ENCODE measurements around the gene WFDC13. TPM values are rescaled to one million over a fixed set of nuclear protein-coding genes. Genes with fewer than 3 reads are reported as not detected.

Gene WFDC13
- total RNA-seq, 1 donor from 2014 or later: not detected

DNA sequence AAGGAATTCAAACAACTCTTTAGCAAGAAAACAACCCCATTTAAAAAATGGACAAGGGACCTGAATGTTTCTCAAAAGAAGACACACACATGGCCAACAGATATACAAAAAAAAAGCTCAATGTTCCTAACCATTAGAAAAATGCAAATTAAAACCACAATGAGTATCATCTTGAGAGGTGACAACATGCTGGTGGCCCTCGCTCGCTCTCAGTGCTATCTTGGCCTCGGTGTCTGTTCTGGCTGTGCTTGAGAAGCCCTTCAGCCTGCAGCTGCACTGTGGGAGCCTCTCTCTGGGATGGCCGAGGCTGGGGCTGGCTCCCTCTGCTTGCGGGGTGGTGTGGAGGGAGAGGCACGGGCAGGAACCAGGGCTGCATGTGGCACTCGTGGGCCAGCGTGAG, 33.7 kb downstream of the WFDC13 start:
- DNase-seq (ENCODE audit: low read depth): no peak
- TF ChIP-seq, protein P1, sequence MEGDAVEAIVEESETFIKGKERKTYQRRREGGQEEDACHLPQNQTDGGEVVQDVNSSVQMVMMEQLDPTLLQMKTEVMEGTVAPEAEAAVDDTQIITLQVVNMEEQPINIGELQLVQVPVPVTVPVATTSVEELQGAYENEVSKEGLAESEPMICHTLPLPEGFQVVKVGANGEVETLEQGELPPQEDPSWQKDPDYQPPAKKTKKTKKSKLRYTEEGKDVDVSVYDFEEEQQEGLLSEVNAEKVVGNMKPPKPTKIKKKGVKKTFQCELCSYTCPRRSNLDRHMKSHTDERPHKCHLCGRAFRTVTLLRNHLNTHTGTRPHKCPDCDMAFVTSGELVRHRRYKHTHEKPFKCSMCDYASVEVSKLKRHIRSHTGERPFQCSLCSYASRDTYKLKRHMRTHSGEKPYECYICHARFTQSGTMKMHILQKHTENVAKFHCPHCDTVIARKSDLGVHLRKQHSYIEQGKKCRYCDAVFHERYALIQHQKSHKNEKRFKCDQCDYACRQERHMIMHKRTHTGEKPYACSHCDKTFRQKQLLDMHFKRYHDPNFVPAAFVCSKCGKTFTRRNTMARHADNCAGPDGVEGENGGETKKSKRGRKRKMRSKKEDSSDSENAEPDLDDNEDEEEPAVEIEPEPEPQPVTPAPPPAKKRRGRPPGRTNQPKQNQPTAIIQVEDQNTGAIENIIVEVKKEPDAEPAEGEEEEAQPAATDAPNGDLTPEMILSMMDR (conservative IDR thresholded peaks at IDR 0.05; ENCODE audit: low read depth, low read length): no peak
- H3K4me3 ChIP-seq (ENCODE audit: low read depth, low read length): no peak overlapping the region

DNA sequence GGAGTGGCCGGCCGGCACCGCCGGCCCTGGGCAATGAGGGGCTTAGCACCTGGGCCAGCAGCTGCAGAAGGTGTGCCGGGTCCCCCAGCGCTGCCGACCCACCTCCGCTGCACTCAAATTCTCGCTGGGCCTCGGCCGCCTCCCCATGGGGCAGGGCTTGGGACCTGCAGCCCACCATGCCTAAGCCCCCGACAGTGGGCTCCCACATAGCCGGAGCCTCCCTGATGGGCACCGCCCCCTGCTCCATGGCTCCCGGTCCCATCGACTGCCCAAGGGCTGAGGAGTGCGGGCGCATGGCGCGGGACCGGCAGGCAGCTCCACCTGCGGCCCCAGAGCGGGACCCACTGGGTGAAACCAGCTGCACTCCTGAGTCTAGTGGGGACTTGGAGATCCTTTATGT, 34.1 kb downstream of the WFDC13 start:
- DNase-seq (ENCODE audit: low read depth): no peak
- no peak overlapping the region for H3K4me3 ChIP-seq (ENCODE audit: low read depth, low read length)
- TF ChIP-seq, protein P1 (conservative IDR thresholded peaks at IDR 0.05; ENCODE audit: low read depth, low read length): no peak

DNA sequence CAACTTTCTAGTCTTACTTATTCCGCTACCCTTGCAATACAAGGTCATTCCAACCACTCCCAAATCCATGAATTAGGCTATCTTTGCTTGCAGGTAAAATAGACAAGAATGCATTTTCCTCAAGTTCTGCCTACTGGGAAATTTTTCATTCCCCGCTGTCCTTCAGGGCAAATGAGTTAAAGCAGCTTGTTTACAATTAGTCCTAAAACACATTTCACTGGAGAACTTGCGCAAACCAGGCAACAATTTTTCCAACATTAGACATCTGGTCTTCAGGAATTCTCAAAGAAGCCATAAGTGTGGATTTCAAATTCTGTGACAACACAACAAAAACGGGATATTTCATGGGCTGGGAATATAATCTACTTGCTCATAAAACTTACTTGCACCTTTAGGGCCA, 40.8 kb downstream of the WFDC13 start:
- no peak for DNase-seq (ENCODE audit: low read depth)
- TF ChIP-seq, protein P1 (conservative IDR thresholded peaks at IDR 0.05; ENCODE audit: low read depth, low read length): no peak
- H3K4me3 ChIP-seq (ENCODE audit: low read depth, low read length): no peak overlapping the region

- no peak for DNase-seq (ENCODE audit: low read depth)
- TF ChIP-seq, protein P1 (conservative IDR thresholded peaks at IDR 0.05; ENCODE audit: low read depth, low read length): no peak
- H3K4me3 ChIP-seq (ENCODE audit: low read depth, low read length): no peak overlapping the region
Measured at GRCh38 chr20:45745015-45745414, 43.2 kb downstream of the WFDC13 start.

- TF ChIP-seq, protein P1 (conservative IDR thresholded peaks at IDR 0.05; ENCODE audit: low read depth, low read length): no peak
- no peak for DNase-seq (ENCODE audit: low read depth)
Measured at GRCh38 chr20:45751721-45752120, 49.9 kb downstream of the WFDC13 start.

DNA sequence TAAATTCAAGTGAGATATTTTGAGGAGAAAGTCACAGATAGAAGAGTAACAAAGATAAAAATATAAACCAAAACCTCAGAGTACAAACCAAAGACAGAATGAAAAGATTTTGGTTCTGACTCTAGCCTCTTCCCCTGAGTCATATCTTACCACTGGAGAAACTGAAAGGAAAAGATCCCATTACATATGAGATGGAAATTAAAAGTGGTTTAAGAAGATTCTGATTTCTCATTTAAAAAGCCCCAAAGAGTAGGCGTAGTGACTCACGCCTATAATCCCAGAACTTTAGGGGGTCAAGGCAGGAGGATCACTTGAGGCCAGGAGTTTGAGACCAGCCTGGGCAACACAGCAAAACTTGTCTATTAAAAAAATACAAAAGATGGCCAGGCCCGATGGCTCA, 50.9 kb downstream of the WFDC13 start:
- TF ChIP-seq, protein P1 (conservative IDR thresholded peaks at IDR 0.05; ENCODE audit: low read depth, low read length): no peak
- H3K4me3 ChIP-seq (ENCODE audit: low read depth, low read length): no peak overlapping the region
- no peak for DNase-seq (ENCODE audit: low read depth)

More at GRCh38 chr20:45751721-45752120, 49.9 kb downstream of the WFDC13 start:
- H3K4me3 ChIP-seq (ENCODE audit: low read depth, low read length): no peak overlapping the region

DNA sequence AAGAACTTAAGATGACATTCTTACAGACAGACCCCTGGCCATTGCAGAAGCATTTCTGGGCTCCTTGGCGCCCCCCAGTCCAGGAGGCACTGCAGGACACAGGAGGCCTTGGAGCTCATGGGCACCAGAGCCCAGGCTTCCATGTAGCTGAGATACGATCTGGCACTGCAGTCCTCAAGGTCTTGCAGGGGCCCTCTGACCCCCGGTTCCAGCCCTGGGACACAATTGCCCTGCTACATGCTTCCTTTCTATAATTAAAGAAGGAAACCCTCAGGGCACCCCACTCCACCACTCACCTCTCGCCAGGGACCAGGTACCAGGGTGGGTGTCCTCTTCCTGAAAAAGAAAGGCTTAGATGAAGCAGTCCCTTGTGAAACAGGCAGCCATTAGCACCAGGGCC, 56.3 kb downstream of the WFDC13 start:
- TF ChIP-seq, protein P1 (conservative IDR thresholded peaks at IDR 0.05; ENCODE audit: low read depth, low read length): no peak

More for the DNA sequence above, 56.3 kb downstream of the WFDC13 start:
- no peak for DNase-seq (ENCODE audit: low read depth)
- H3K4me3 ChIP-seq (ENCODE audit: low read depth, low read length): no peak overlapping the region
